T-helper 1 cell treated with Interleukin-12 subunit alpha and Interleukin-12 subunit beta and Interleukin-4 antibody, amounts not matched to agents 30 μg/mL and 1 μg/mL, for 36 hours (primary cell): ENCODE measurements around the gene CASZ1.

Experiments used
- H3K27ac Mint-ChIP-seq: one replicate; pipeline ENCODE4 v1.8.0; 2021; ENCODE audit warnings: mild to moderate bottlenecking, mixed read lengths
- H3K27me3 Mint-ChIP-seq: one replicate; pipeline ENCODE4 v1.8.0; 2021; ENCODE audit warnings: low read depth, mixed read lengths
- H3K36me3 Mint-ChIP-seq: one replicate; pipeline ENCODE4 v1.8.0; 2021; ENCODE audit warnings: low read depth, mixed read lengths
- H3K4me1 Mint-ChIP-seq: one replicate; pipeline ENCODE4 v1.8.0; 2021; ENCODE audit warnings: low read depth, mixed read lengths
- H3K4me3 Mint-ChIP-seq: one replicate; pipeline ENCODE4 v1.8.0; 2021; ENCODE audit warnings: mild to moderate bottlenecking, moderate library complexity, mixed read lengths
- H3K9me3 Mint-ChIP-seq: one replicate; pipeline ENCODE4 v1.8.0; 2021; ENCODE audit warnings: mixed read lengths

Gene CASZ1

GRCh38 chr1:10762875-10763274 lies 33.6 kb downstream of the CASZ1 start:
- Mint-ChIP-seq H3K36me3 (no peaks in the 10 kb centered on the region), H3K27ac (no peak overlapping the region), H3K4me3 (no peak overlapping the region), H3K27me3 (no peaks in the 10 kb centered on the region), H3K4me1 (no peaks in the 10 kb centered on the region), H3K9me3 (no peaks in the 10 kb centered on the region)

GRCh38 chr1:10762153-10762523 lies 34.3 kb downstream of the CASZ1 start:
- H3K27me3 Mint-ChIP-seq = no peaks in the 10 kb centered on the region
- no peak overlapping the region for H3K27ac Mint-ChIP-seq
- H3K36me3 Mint-ChIP-seq = no peaks in the 10 kb centered on the region
- H3K4me1 Mint-ChIP-seq = no peaks in the 10 kb centered on the region
- no peak overlapping the region for H3K4me3 Mint-ChIP-seq
- no peaks in the 10 kb centered on the region for H3K9me3 Mint-ChIP-seq

- Mint-ChIP-seq H3K27me3 (no peaks in the 10 kb centered on the region), H3K36me3 (no peaks in the 10 kb centered on the region), H3K4me1 (no peaks in the 10 kb centered on the region), H3K9me3 (no peaks in the 10 kb centered on the region), H3K27ac (no peak overlapping the region), H3K4me3 (no peak overlapping the region)
These were observed 34.8 kb downstream of the CASZ1 start for GRCh38 chr1:10761503-10762152.

- H3K27ac Mint-ChIP-seq = no peak overlapping the region
- no peaks in the 10 kb centered on the region for H3K27me3 Mint-ChIP-seq
- H3K36me3 Mint-ChIP-seq = no peaks in the 10 kb centered on the region
- no peaks in the 10 kb centered on the region for H3K4me1 Mint-ChIP-seq
- H3K9me3 Mint-ChIP-seq = no peaks in the 10 kb centered on the region
- H3K4me3 Mint-ChIP-seq = no peak overlapping the region
These were observed 35.6 kb downstream of the CASZ1 start for GRCh38 chr1:10760566-10761502.

GRCh38 chr1:10759413-10760200 lies 36.8 kb downstream of the CASZ1 start:
- Mint-ChIP-seq H3K4me1 (no peaks in the 10 kb centered on the region), H3K4me3 (no peak overlapping the region), H3K9me3 (no peaks in the 10 kb centered on the region), H3K36me3 (no peaks in the 10 kb centered on the region), H3K27ac (no peak overlapping the region), H3K27me3 (no peaks in the 10 kb centered on the region)

- Mint-ChIP-seq H3K4me3 (no peak overlapping the region), H3K27ac (no peak overlapping the region), H3K9me3 (no peaks in the 10 kb centered on the region), H3K27me3 (peaks cover 5% of the 10 kb centered on the region), H3K36me3 (no peaks in the 10 kb centered on the region), H3K4me1 (no peaks in the 10 kb centered on the region)
These were observed 39.6 kb downstream of the CASZ1 start for GRCh38 chr1:10756842-10757241.

GRCh38 chr1:10755970-10756521 lies 40.4 kb downstream of the CASZ1 start:
- Mint-ChIP-seq H3K4me3 (no peak overlapping the region), H3K27me3 (peaks cover 5% of the 10 kb centered on the region), H3K27ac (no peak overlapping the region), H3K9me3 (no peaks in the 10 kb centered on the region), H3K36me3 (no peaks in the 10 kb centered on the region), H3K4me1 (no peaks in the 10 kb centered on the region)

GRCh38 chr1:10754568-10755329 lies 41.7 kb downstream of the CASZ1 start:
- H3K4me1 Mint-ChIP-seq = no peaks in the 10 kb centered on the region
- no peak overlapping the region for H3K27ac Mint-ChIP-seq
- H3K9me3 Mint-ChIP-seq = no peaks in the 10 kb centered on the region
- H3K36me3 Mint-ChIP-seq = no peaks in the 10 kb centered on the region
- no peak overlapping the region for H3K4me3 Mint-ChIP-seq
- peaks cover 5% of the 10 kb centered on the region for H3K27me3 Mint-ChIP-seq

GRCh38 chr1:10753299-10753698 lies 43.1 kb downstream of the CASZ1 start:
- Mint-ChIP-seq H3K4me1 (no peaks in the 10 kb centered on the region), H3K9me3 (no peaks in the 10 kb centered on the region), H3K27ac (no peak overlapping the region), H3K4me3 (no peak overlapping the region), H3K27me3 (peaks cover 5% of the 10 kb centered on the region), H3K36me3 (no peaks in the 10 kb centered on the region)

GRCh38 chr1:10751561-10752085 lies 44.8 kb downstream of the CASZ1 start:
- Mint-ChIP-seq H3K4me3 (no peak overlapping the region), H3K27me3 (peaks cover 5% of the 10 kb centered on the region), H3K9me3 (no peaks in the 10 kb centered on the region), H3K27ac (no peak overlapping the region), H3K36me3 (no peaks in the 10 kb centered on the region), H3K4me1 (no peaks in the 10 kb centered on the region)

- Mint-ChIP-seq H3K27ac (no peak overlapping the region), H3K4me1 (no peaks in the 10 kb centered on the region), H3K4me3 (no peak overlapping the region), H3K27me3 (peaks cover 5% of the 10 kb centered on the region), H3K9me3 (no peaks in the 10 kb centered on the region), H3K36me3 (no peaks in the 10 kb centered on the region)
These were observed 45.3 kb downstream of the CASZ1 start for GRCh38 chr1:10751160-10751559.

GRCh38 chr1:10745886-10746455 lies 50.5 kb downstream of the CASZ1 start:
- Mint-ChIP-seq H3K27me3 (no peaks in the 10 kb centered on the region), H3K9me3 (no peaks in the 10 kb centered on the region), H3K27ac (no peak overlapping the region), H3K4me1 (no peaks in the 10 kb centered on the region), H3K4me3 (no peak overlapping the region), H3K36me3 (no peaks in the 10 kb centered on the region)

- H3K27ac Mint-ChIP-seq = no peak overlapping the region
- no peak overlapping the region for H3K4me3 Mint-ChIP-seq
- no peaks in the 10 kb centered on the region for H3K9me3 Mint-ChIP-seq
- no peaks in the 10 kb centered on the region for H3K36me3 Mint-ChIP-seq
- no peaks in the 10 kb centered on the region for H3K4me1 Mint-ChIP-seq
- no peaks in the 10 kb centered on the region for H3K27me3 Mint-ChIP-seq
These were observed 51.1 kb downstream of the CASZ1 start for GRCh38 chr1:10745383-10745782.
